RWPE1 (cell line): ENCODE measurements around the gene SLC22A12.

Experiments used
- CTCF ChIA-PET: fragments of 350-600 bp; sonication (Branson Sonifier 250); formaldehyde crosslinking; extraction: SDS; loops from one replicate; lab custom pipeline; 2021; lab: Yijun Ruan, JAX
- POLR2A ChIA-PET: fragments of 400-600 bp; formaldehyde crosslinking; extraction: SDS; loops from one replicate; lab custom pipeline; 2020; ENCODE audit warnings: antibody characterized with exemption; ENCODE audit not compliant: low non-redundant PET; lab: Yijun Ruan, JAX
- DNase-seq: peaks from one replicate; pipeline ENCODE4 v3.0.0; 2012; ENCODE audit warnings: low spot score
- H3K27ac ChIP-seq: fragments of 450-650 bp; 2 replicates; pipeline ENCODE4 v1.5.1; 2017
- TF ChIP-seq, protein P1 (sequence below): fragments of 450-650 bp; conservative IDR thresholded peaks from 2 replicates; pipeline ENCODE4 v1.5.1; 2017; ENCODE audit warnings: low read depth, mild to moderate bottlenecking

SLC22A12 gene

DNA sequence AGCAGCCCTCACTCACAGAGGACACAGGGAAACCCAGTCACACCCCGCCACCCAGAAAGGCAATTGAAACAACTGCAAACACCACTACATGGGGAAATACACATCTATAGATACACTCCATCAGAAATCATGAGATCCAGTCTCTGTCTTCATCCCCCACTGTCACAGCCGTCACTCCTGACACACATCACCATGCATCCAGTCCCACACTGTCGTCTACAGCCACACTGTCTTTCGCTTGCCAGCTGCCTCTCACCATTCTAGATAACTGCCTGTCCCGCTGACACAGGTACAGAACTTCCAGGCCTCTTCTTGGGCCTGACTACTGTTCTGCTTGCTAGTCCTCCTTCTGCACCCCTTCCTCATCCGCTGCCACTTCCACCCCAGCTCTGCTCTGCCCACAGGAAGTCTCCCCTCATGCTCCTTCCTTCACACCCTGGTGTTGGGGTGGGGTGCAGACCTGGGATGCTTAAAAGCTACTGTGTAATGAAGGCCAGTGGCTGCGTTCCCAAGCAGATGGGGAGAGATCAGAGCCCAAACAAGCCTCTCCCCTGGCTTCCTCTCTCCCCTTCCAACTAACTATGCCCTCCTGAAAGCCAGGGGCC is 42.6 kb downstream of the SLC22A12 start:
- CTCF ChIA-PET = no interaction called here
- POLR2A ChIA-PET = interaction anchor here (0.5 kb wide), 1 partner anchor 228 kb away, joined by 6 read pairs; no protein-coding TSS in a partner anchor
- DNase-seq = no peak
- TF ChIP-seq, protein P1, sequence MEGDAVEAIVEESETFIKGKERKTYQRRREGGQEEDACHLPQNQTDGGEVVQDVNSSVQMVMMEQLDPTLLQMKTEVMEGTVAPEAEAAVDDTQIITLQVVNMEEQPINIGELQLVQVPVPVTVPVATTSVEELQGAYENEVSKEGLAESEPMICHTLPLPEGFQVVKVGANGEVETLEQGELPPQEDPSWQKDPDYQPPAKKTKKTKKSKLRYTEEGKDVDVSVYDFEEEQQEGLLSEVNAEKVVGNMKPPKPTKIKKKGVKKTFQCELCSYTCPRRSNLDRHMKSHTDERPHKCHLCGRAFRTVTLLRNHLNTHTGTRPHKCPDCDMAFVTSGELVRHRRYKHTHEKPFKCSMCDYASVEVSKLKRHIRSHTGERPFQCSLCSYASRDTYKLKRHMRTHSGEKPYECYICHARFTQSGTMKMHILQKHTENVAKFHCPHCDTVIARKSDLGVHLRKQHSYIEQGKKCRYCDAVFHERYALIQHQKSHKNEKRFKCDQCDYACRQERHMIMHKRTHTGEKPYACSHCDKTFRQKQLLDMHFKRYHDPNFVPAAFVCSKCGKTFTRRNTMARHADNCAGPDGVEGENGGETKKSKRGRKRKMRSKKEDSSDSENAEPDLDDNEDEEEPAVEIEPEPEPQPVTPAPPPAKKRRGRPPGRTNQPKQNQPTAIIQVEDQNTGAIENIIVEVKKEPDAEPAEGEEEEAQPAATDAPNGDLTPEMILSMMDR = no peak
- H3K27ac ChIP-seq = no peak overlapping the region

DNA sequence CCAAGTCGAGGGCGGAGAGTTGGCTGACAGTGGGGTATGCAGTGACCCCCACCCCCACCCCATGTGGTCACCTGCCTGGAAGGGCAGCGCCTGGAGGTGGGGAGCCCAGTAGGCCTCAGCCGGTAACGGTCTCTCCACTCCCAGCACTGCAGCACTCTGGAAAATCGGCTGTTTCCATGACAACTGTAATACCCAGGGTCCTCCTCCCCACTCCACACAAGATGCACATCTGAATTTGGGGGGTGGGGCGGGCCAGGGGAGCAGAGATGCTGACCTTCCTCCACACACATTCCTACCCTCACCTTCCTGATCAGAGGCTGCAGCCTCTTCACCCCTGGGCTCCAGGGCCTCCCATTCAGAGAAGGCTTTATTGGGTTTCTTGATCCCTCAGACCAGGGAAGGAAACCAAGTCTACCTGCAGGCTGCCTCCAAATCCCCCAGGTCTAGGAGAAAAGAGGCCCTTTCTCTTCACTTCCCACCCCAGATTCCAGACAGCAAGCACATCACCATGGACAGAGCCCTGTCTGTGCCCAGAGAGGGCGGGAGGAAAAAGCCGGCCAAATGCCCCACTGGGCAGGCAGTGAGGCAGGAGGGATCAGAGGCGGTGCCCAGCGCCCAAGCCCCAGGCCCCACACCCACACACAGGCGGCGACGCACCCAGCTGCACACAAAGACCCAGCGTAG is 46.5 kb downstream of the SLC22A12 start:
- POLR2A ChIA-PET = no interaction called here

DNA sequence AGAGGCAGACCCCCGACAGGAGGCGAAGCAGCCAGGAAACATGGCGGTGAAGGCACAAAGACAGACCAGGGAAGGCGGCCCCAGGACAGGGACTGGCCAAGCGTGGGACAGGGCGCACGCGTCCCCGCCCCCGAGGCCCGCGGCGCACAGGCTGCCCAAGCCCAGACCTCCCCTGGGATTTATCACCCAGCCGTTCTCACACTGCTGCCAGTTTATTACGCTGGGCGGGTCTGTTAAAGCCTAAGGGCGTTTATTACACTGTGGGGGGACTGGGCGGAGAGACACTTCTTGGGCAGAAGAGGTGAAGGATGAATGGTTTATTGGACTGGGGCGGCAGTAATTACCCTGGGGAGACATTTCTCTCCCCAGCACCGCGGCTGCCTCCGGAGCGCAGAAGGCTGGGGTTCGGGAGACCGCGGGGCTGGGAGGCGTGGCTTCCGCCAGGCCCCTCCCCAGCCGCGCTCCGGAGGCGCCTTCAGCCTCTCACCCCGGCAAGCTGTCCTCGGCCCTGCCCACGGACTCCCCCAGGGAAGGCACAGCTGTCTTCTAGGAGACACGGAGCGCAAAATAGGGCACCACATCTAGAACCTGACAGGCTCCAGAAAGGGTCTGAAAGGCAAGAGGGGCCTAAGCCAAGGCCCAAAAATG is 47.1 kb downstream of the SLC22A12 start:
- ChIA-PET CTCF (interaction anchor here (0.6 kb wide), 1 partner anchor 19 kb away, joined by 3 read pairs; no protein-coding TSS in a partner anchor), POLR2A (no interaction called here)
- DNase-seq = no peak
- TF ChIP-seq, protein P1 = no peak
- H3K27ac ChIP-seq = no peak overlapping the region

More for the DNA sequence above, 46.5 kb downstream of the SLC22A12 start:
- CTCF ChIA-PET = no interaction called here
- TF ChIP-seq, protein P1 = no peak
- no peak overlapping the region for H3K27ac ChIP-seq
- DNase-seq = no peak

DNA sequence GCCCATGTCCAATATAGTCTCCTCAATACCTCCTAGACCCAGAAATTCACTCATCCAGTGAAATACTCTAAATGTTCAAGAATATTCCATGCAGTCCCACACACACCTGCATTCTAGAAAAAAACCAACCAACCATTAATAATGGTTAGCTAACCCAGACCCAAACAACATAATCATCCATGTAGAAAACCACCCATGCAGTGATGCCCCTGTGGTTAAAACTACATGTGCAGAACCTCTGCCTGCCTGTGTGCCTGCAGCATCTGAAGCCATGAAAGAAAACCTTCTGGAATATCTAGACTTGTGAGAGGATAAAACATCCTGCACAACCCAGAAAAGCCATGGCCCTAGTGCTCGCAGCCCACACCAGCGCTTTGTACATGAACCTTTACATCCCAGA is 47.8 kb downstream of the SLC22A12 start:
- H3K27ac ChIP-seq = no peak overlapping the region
- POLR2A ChIA-PET = interaction anchor here (0.6 kb wide), 1 partner anchor 151 kb away, joined by 4 read pairs; no protein-coding TSS in a partner anchor
- TF ChIP-seq, protein P1 = no peak
- CTCF ChIA-PET = interaction anchor here (0.6 kb wide), 2 partner anchors 18 to 35 kb away, joined by 3 to 4 read pairs; no protein-coding TSS in a partner anchor
- no peak for DNase-seq

DNA sequence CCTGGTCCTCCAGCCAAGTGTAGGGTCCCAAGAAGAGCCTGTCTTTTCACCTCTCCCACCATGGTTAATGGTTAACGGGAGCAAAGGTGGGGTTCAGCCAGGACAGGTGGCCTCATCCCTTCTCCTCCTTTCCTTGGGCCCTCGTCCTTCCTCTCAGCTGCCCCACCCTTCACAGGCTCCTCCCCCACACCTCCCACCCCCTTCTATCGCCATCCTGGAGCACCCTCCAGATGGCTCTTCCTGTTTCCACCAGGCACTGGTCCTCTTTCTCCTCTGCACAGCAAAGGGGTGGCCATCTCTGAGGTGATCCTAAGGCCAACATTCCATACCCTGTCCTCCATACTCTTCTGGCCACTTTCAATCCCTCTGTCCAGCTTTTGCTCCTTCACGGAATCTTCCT is 48.9 kb downstream of the SLC22A12 start:
- no peak overlapping the region for H3K27ac ChIP-seq
- DNase-seq = no peak
- CTCF ChIA-PET = interaction anchor here (0.7 kb wide), 1 partner anchor 68 kb away, joined by 3 read pairs; no protein-coding TSS in a partner anchor
- POLR2A ChIA-PET = no interaction called here
- TF ChIP-seq, protein P1 = no peak

DNA sequence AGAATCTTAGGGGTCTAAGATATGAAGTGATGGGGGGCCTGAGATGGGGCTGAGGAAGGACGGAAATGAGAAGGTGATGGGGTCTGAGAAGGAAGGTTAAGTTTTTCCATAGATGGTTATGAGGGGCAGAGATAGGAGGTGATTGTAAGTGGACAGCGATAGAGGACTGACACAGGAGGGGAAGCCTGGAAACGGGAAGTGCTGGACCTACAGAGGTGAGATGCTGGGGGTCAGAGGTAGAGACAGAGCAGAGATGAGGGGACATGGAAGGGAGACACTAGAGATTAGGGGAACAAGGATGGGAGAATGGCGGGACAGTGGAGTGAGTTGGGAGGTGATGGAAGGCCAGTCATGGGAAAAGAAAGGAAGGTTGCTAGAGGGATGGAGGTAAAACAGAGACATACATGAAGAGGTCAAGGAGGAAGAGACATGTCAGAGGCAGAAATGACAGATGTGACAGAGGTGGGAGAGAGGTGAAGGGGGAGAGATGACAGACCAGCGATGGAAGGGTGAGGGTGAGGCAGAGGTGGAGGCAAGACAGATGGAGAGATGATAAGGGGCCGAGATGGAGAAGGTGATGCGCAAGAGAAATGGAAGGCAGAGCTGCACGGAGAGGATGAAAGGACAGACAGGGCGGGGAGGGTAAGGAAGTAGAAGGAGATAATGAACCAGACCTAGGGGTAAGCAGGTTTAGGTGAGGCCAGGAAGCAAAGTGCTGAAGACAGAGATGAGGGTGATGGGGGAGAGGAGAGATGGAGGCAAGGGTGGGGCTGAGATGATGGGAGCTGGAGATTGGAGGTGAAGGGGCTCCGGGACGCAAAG is 50.8 kb downstream of the SLC22A12 start:
- H3K27ac ChIP-seq = no peak overlapping the region
- DNase-seq = no peak
- ChIA-PET POLR2A (no interaction called here), CTCF (no interaction called here)
- TF ChIP-seq, protein P1 = no peak
